Measurements from ENCODE around the gene ATP13A3.

DNA sequence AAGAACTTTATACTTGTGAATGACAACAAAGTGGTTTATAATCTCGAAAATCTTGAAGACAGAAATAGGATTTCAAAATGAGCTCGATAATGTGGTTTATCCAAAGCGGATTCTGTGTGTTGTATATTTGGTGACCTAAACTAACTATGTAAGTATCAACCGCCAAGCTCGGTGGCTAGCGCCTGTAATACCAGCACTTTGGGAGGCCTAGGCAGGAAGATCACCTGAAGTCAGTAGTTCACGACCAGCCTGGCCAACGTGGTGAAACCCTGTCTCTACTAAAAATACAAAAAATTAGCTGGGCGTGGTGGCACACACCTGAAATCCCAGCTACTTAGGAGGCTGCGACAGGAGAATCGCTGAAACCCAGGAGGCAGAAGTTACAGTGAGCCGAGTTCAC is 2.2 kb downstream of the ATP13A3 start:
- TF ChIP-seq EZH2 (IDR thresholded peaks at IDR 0.05; ENCODE audit: borderline replicate concordance, low read length) = no peak
- TF ChIP-seq CTCF (IDR thresholded peaks at IDR 0.05; ENCODE audit: low read length) = no peak
